Epithelial cell of prostate (primary cell): Measurements from ENCODE around the gene TMEM164.

Source experiments
- DNase-seq: peaks from one replicate; pipeline ENCODE4 v3.0.0-alpha.2; 2011; ENCODE audit warnings: low read depth, low spot score
- H3K27ac ChIP-seq: fragments of 450-650 bp; 2 replicates; pipeline ENCODE4 v1.5.1; 2017; ENCODE audit warnings: mild to moderate bottlenecking

Gene TMEM164

DNA sequence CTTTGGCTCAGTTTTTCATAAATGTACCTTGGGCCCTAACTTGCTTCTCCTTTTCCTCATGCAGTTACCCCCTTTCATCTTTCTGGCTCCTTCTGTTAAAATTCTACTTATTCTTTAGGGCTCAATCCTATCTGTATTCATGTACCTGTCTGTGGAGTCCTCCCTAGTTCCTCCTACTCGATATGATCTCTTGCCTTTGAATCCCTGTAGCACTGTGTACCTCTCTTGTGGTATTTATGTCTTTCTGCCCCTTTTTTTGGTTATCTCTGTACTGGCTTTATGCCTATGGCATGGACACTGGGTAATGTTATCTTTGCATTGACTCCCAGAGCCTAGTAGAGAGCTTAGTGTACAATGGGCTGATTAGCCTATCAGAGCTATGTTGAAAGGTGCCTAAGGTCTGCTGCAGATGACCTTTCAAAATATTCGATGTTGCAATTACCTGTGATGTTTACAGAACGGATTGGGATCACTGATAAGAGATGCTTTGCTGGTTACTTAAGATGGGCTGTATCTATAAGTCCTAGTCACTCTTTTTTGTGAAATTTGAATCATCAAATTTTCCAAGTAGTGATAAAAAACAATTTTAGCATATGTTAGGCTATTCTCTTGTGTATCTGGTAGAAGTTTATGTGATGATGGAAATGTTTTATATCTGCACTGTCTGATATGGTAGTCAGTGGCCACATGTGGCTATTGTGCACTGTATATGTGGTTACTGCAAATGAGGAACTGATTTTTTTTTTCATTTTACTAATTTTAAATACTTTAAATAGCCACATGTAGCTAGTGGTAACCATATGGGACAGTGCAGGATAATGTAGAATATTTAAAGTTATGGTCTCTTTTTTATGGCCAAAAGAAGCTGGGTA lies 33.5 kb downstream of the TMEM164 start:
- peak overlapping the region; percentile 13 for H3K27ac ChIP-seq
- DNase-seq: no peak

DNA sequence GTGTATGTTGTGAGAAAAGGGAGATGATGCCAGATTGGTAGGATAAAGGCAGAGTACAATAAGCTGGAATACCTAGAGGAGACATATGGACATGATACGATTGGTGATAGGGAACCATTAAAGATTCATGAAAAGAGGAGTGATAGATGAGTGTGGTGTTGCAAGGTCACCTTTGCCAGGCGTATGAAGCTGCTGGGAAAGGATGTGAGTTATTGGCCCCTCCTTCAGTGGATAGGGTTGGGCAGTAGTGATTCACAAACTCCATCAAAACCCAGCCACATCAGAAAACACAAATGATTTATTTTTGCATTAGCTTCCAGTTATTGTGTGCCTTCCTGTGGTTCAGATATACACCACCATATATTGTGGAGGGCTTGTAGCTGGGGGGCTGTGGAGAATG lies 34.3 kb downstream of the TMEM164 start:
- H3K27ac ChIP-seq: peak overlapping the region; percentile 13
- DNase-seq: no peak

DNA sequence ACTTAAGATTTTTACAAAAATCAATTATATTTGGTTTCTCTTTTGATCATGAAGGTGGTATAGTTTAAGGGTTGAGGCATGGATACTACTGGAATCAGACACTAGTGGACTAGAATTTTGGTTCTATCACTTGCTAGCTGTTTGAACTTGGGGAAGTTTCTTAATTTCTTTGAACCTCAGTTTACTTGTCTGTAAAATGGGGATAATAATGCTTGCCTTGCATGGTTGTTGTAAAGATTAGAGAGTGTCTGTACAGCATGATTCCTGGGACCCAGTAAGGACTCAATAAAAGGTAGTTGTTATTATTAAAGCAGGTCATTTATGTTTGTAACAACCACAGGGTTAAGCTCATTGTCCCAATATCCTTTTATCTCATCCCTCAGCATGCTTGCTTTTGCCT lies 36.0 kb downstream of the TMEM164 start:
- no peak overlapping the region for H3K27ac ChIP-seq
- no peak for DNase-seq

DNA sequence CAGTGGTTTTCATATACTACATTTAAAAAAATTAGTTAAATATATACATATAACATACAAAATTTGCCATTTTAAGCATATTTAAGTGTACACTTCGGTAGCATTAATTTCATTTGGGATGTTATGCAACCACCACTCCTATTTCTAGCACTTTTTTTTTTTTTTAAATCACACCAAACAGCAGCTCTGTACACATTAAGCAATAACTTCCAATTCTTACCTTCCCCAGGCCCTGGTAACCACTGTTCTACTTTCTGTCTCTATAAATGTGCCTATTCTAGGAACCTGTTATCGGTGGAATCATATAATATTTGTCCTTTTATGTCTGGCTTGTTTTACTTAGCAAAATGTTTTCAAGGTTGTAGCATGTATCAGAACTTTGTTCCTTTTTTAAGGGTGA lies 39.1 kb downstream of the TMEM164 start:
- H3K27ac ChIP-seq: no peak overlapping the region
- no peak for DNase-seq

DNA sequence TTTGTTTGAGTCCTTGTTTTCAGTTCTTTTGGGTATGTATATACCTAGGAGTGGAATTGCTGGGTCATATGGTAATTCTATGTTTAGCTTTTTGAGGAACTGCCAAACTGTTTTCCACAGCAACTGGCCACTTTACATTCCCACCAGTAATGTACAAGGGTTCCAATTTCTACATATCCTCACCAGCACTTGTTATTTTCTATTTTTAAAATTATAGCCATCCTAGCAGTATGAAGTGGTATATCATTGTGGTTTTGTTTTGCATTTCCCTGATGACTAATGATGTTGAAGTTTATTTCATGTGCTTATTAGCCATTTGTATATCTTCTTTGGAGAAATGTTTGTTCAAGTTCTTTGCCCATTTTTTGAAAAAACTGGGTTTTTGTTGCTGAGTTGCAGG lies 39.6 kb downstream of the TMEM164 start:
- H3K27ac ChIP-seq: no peak overlapping the region
- no peak for DNase-seq

DNA sequence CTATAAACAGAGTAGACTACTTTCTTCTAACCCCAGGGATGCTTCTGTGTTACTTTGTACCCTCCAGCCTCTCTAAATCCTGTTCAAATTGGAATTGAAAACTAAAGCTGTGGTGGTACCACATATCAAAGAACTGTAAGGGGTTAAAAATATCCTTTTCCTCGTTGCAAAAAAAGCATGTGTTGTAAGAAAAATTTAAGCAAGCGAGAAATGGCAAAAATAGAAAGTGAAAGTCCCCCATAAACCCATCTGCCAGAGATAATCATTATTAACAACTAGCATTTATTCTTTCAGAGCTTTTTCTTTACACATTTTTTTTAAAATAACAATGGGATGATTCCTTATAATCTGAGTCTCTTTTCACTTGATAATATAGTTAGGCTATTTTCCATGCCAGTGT lies 40.6 kb downstream of the TMEM164 start:
- no peak for DNase-seq
- H3K27ac ChIP-seq: no peak overlapping the region

DNA sequence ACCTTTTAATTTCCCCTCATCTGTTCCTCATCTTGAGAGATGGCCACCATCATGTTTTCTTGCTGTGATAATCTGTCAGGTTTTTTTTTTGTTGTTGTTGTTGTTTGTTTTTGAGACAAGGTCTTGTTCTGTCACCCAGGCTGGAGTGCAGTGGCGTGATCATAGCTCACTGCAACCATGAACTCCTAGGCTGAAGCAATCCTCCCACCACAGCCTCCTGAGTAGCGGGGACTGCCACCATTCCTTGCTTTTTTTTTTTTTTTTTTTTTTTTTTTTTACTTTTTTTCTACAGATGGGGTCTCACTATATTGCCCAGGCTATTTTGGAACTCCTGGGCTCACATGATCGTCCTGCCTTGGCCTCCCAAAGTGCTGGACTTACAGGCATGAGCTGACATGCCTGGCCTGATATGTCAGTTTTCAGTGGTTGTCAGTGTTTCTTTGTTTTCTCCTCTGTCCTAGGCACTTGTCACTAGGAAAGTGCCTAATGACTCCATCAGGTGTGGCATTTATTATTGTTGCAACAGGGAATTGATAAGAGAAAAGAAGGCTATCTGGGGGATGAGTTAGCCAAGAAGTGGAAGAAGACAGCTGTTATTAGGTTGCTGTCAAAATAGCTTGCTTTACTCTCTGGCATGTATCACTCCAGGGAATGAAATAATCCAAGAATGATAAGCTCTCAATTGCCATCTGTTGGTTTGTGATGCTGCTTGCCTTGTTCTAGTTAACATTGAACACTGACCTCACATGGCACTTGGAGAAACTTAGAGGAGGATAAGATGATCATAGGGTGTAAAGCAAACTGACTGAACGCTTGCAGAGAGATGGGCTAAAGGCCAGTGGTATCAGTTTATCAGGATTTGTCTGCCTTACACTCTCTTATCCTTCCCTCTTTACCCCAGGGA lies 41.7 kb downstream of the TMEM164 start:
- DNase-seq: no peak

DNA sequence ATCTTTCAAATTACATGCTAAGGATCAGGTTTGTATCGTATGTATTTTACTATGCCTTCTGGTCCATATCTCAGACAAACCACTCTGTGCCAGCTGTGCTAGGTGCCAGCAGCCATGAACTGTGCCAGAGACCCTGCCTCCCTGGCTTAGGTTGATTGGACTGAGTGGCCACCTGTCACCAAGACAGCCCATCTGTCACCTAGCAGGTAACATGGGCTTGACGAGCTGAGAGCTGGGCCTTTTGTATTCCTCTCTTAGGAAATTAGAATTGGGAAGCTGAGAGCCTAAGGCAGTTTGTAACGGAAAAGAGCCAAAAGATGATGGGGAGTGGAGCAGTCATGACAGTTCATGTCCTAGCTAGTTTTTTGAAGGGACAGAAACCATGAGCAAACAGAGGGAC lies 42.5 kb downstream of the TMEM164 start:
- H3K27ac ChIP-seq: no peak overlapping the region

More for the DNA sequence above, 41.7 kb downstream of the TMEM164 start:
- H3K27ac ChIP-seq: no peak overlapping the region

DNA sequence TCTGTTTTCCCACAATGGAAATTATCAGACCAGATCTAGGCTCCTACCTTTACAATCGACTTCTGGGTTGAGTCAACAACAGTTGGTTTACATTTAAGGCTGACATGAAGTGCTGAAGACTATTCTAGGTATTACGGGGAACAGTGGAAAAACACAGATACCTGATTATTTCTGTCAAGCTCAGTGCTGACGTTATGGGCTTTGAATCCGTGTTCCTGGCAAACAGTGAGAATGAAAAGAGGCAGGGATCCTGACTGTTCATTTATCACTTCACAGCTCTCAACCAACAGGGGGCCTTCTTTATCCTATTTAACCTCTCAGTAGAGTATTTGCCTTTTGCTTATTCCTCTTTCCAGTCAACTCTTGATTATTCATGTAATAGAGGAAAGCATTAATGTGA lies 43.1 kb downstream of the TMEM164 start:
- DNase-seq: no peak

More for the DNA sequence above, 42.5 kb downstream of the TMEM164 start:
- no peak for DNase-seq

DNA sequence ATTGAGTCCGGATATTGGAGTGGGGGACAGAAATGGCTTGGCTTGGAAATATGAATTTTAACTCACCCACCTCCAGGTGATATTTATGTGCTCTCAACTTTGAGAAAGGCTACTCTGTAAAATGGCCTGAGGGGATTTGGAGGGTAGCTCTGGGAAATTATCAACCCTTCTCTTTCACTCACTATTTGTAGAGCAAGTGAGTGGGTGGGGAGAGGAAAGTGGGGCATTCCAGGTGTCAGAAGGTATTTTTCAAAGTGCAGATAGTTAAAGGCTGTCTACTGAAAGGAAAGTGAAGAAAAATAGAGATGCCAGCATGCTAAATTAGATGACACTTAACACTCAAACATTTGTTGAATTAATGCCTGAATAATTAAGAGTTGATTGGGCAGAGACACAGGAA lies 44.1 kb downstream of the TMEM164 start:
- DNase-seq: no peak
- H3K27ac ChIP-seq: no peak overlapping the region

More for the DNA sequence above, 43.1 kb downstream of the TMEM164 start:
- H3K27ac ChIP-seq: no peak overlapping the region

DNA sequence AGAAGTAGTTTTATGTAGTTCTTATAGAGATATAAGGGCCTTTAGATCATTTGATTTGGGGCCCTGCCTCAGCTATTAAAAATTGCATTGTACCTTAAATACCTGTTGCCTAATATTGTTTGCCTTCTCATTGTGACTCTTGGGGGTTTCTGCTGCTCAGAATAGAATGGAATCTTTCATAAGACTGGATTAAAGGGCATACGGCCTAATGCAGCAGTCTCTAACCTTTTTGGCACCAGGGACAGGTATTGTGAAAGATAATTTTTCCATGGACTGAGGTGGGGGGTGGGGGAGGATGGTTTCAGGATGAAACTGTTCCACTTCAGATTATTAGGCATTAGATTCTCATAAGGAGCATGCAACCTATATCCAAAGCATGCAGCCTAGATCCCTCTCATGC lies 46.2 kb downstream of the TMEM164 start:
- no peak overlapping the region for H3K27ac ChIP-seq
- DNase-seq: no peak

DNA sequence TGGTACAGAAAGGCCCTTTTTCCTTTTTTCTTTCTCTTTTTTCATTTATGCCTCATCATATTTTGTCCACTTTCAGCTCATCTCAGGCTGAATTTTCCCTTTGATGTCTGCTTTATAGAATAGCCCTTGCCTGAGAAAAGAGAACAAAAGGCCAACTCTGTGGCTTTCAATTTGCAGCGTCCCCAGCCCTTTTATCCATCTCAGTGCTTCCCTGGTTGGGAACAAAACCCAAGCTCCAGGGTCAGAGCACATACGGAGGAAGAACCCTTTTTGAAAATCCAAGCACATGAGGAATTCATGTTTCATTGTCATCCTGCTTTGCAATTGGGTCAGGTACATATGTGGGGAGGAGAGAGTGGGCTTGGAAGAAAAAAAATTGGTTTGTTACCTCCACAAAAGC lies 47.5 kb downstream of the TMEM164 start:
- no peak overlapping the region for H3K27ac ChIP-seq
- DNase-seq: no peak

DNA sequence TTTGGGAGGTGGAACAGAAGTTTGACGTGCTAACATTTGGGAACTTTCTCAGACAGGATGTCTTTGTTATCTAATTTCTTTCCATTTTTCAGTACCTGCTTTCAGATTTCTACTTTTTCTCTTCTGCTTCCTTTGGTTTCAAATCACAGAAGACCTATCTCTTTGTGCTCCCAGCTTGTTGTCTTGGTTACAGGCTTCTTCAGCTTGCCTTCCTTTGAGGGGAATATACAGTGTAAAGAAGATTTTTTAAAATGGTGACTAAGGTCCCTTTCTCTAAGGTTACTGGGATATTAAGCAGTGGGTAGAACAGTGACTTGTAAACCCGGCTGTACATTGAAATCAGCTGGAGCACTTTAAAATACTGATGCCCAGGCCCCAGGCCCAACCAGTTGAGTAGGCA lies 48.0 kb downstream of the TMEM164 start:
- no peak for DNase-seq
- no peak overlapping the region for H3K27ac ChIP-seq

DNA sequence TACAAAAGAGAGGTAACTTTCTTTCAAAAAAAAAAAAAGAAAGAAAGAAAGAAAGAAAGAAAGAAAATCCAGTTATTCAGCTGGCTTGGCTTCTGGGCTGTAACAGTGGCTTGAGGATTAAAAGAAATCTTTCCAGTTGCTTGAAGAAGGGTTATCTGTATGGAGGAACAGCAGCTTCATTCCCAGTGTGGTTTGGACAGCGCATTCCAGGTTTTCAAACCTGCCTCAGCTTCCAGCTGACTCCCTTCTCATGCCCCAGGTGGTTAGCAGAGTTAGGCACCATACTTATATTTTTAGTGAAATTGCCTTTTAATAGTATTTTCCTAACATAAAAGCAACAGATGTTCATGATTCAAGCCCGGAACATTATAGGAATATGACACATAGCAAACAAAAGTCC lies 48.6 kb downstream of the TMEM164 start:
- DNase-seq: no peak
- no peak overlapping the region for H3K27ac ChIP-seq

DNA sequence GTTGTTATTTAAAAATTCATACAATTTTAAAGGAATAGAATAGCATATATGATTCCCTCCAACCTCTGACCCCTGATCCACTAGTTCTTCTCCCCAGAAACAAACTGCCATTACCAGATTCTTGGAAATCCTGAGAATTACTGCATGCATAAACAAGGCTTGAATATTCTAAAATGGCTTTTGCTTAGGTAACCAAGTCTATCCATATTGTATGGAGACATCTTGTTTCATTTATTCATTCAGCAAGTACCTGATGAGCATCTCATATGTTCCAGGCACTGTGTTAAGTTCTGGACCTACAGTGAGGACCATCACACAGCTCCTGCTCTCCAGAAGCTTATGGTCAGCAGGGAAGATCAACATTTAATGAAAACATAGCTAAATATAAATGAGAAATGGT lies 49.4 kb downstream of the TMEM164 start:
- no peak overlapping the region for H3K27ac ChIP-seq
- DNase-seq: no peak

DNA sequence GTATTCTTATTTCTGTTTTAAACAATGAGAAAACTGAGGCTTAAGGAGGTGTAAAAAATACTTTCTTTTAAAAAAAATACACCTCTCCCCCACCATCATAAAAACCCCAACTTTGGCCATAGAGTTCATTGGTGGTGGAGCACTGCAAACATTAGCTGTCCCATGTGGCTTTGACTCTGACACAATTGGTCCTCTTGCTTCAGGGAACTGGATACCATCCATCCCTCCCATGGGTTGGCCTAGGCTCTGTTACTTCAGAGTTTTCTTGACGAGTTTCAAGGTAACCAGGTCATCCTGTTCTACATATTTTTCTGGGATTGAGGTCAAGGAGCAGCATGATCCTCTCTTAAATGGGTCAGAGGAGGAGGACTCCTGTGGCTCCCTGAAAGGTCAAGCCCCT lies 50.5 kb downstream of the TMEM164 start:
- DNase-seq: no peak
- H3K27ac ChIP-seq: no peak overlapping the region

DNA sequence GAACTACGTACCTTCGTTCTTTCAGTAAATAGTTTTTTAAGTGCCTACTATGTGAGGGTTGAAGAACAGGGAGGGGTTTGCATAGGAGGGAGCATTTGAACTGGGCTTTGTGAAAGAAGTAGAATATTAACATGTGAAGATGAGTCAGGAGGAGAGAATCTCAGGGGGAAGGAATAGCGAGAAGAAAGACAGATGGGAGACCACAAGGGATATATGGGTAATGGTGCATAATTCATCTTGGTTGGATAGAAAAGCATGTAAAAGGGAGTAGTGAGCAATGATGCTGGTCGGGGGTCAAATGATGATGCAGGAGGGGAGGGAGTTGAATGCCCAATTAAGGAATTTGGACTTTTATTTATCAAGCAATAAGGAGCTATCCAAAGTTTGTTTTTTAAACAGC lies 52.7 kb downstream of the TMEM164 start:
- DNase-seq: no peak
- H3K27ac ChIP-seq: no peak overlapping the region

DNA sequence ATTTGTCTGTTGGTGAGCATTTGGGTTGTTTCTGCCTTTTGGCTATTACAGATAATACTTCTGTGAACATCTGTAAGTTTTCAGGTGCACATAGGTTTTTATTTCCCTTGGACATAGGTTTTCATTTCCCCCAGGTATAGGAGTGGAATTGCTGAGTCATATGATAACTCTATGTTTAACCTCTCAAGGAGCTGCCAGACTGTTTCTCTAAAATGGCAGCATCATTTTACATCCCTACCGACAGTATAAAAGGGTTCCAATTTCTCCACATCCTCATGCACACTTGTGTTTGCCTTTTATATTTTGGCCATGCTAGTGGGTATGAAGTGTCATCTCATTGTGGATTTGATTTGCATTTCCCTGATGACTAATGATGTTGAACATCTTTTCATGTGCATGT lies 53.5 kb downstream of the TMEM164 start:
- no peak overlapping the region for H3K27ac ChIP-seq
- no peak for DNase-seq

DNA sequence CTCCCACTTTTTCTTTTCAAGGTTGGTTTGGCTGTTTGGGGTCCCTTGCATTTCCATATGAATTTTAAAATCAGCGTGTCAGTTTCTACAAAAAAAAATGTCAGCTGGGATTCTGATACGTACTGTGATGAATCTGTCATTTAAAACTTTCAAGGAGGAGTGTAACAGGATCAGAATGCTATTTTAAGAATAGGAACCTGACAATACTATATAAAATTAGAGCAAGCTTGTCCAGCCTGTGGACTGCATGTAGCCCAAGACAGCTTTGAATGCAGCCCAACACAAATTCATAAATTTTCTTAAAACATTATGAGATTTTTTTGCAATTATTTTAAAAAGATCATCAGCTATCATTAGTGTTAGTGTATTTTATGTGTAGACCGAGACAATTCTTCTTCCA lies 56.5 kb downstream of the TMEM164 start:
- H3K27ac ChIP-seq: no peak overlapping the region
- no peak for DNase-seq

DNA sequence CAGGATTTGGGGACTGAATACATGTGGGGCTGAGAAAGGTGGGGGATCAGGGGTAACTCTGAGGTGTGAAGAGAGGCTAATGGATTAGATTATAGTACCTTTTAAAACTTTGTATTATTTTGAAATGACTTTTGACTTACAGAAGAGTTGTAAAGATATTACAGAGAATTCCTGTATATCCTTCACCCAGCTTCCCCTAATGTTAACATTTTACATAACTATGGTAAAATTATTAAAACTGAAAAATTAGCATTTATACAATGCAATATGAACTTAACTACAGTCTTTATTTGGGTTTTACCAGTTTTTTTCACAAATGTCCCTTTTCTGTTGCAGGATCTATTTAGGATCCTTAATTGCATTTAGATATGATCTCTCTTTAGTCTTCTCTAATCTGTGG lies 57.4 kb downstream of the TMEM164 start:
- DNase-seq: no peak

DNA sequence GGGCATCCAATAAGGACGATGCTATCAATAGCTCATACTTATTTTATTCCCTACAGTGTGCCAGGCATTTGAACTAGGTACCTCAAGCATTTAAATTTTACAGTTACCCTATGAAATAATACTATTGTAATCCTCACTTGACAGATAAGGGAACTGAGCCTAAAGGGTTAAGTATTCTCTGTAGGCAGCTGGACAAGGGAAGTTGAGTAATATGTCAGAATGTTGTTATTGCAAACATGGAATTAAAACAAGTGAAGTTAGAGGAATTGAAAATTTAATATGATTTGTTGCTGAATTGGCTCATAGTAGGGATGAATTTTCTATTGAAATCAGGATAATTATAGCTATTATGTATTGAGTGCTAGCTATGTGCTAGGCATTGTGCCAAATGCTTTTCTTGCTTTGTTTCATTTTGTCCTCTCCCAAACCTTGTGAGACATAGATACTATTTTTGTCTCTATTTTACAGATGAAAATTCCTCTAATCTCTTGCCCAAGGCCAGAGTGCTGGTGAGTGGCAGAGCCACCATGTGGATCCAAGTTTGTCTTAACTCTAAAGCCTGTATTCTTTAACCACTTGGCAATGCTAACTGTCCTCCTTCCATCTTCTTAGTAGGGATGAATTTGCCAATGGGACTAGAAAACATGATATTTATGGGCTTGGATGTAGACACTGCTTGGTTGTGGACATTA lies 58.1 kb downstream of the TMEM164 start:
- no peak overlapping the region for H3K27ac ChIP-seq
- no peak for DNase-seq

More for the DNA sequence above, 57.4 kb downstream of the TMEM164 start:
- no peak overlapping the region for H3K27ac ChIP-seq
